T47D (cell line): ENCODE results near the gene ITGA3.

ENCODE experiments used
- DNase-seq, 2 experiments: peaks; one replicate each; pipeline versions ENCODE4 v3.0.0 to v3.0.0-alpha.2; 2011 to 2012; ENCODE audit warnings: low read depth in 1 of 2, low spot score in 1 of 2
- JUND ChIP-seq: IDR thresholded peaks from 2 replicates; pipeline ENCODE4 v1.6.1; 2012; ENCODE audit warnings: low read depth
- in situ Hi-C: cut with HindIII; loops from 2 replicates; pipeline ENCODE4 v1.10.0; 2016; ENCODE audit warnings: low sequenced_read_pairs, low pct_unique_long_range_greater_than_20kb

Gene ITGA3

GRCh38 chr17:50055426-50056216 lies at the start of gene ITGA3:
TSS of gene ITGA3 (plus strand) at chr17:50056110. CDS start at chr17:50056440, 330 bp downstream.
- TF ChIP-seq JUND, result no peak
- in situ Hi-C loops, result no loop called here
- peak; percentile 92 to 95 for DNase-seq

GRCh38 chr17:50009282-50009681 lies 46.6 kb upstream of the ITGA3 start:
- in situ Hi-C loops, result no loop called here
- no peak for DNase-seq
- no peak for TF ChIP-seq JUND

- no peak for TF ChIP-seq JUND
Measured at GRCh38 chr17:50013079-50013478, 42.8 kb upstream of the ITGA3 start.

GRCh38 chr17:50014471-50015088 lies 41.3 kb upstream of the ITGA3 start:
- no peak for TF ChIP-seq JUND
- no peak for DNase-seq
- in situ Hi-C loops, result no loop called here

More at GRCh38 chr17:50013079-50013478, 42.8 kb upstream of the ITGA3 start:
- no peak for DNase-seq
- in situ Hi-C loops, result no loop called here

GRCh38 chr17:50015146-50015545 lies 40.8 kb upstream of the ITGA3 start:
- in situ Hi-C loops, result no loop called here
- no peak for TF ChIP-seq JUND
- no peak for DNase-seq

- in situ Hi-C loops, result no loop called here
- DNase-seq, result no peak
- no peak for TF ChIP-seq JUND
Measured at GRCh38 chr17:50018909-50019308, 37.0 kb upstream of the ITGA3 start.

GRCh38 chr17:50020841-50021599 lies 34.9 kb upstream of the ITGA3 start:
- DNase-seq, result no peak
- in situ Hi-C loops, result no loop called here
- TF ChIP-seq JUND, result no peak

- no peak for DNase-seq
- in situ Hi-C loops, result no loop called here
- TF ChIP-seq JUND, result no peak
Measured at GRCh38 chr17:50021681-50022370, 34.1 kb upstream of the ITGA3 start.

GRCh38 chr17:50022463-50023130 lies 33.3 kb upstream of the ITGA3 start:
- in situ Hi-C loops, result no loop called here
- TF ChIP-seq JUND, result no peak
- no peak for DNase-seq

- no peak for DNase-seq
- in situ Hi-C loops, result no loop called here
- no peak for TF ChIP-seq JUND
Measured at GRCh38 chr17:50023520-50023919, 32.4 kb upstream of the ITGA3 start.

GRCh38 chr17:50024808-50025207 lies 31.1 kb upstream of the ITGA3 start:
- in situ Hi-C loops, result no loop called here
- no peak for DNase-seq
- TF ChIP-seq JUND, result no peak
